ENCODE data around the gene LYAR.

- no peak for TF ChIP-seq POLR2A (IDR thresholded peaks at IDR 0.05)
- no peak for TF ChIP-seq CTCF (IDR thresholded peaks at IDR 0.05)
Observed at GRCh38 chr4:4293279-4293678, 3.3 kb upstream of the LYAR start.
